Mucosa of rectum (tissue), 2 donors: ENCODE results near the gene WIPF2.

Experiments
- H3K27ac ChIP-seq, 2 donors: one replicate each; pipeline ENCODE4 v1.7.0; 2013; ENCODE audit warnings: inconsistent platforms in 2 of 2, low read depth in 2 of 2, low read length in 2 of 2
- H3K27me3 ChIP-seq, 2 donors: one replicate each; pipeline ENCODE4 v1.7.0; 2013; ENCODE audit warnings: low read length in 2 of 2; ENCODE audit not compliant: control insufficient read depth in 2 of 2, insufficient read depth in 2 of 2
- H3K36me3 ChIP-seq, 2 donors: one replicate each; pipeline ENCODE4 v1.7.0; 2013; ENCODE audit warnings: low read length in 2 of 2; ENCODE audit not compliant: control insufficient read depth in 2 of 2, insufficient read depth in 2 of 2
- H3K4me1 ChIP-seq, 2 donors: one replicate each; pipeline ENCODE4 v1.7.0; 2013; ENCODE audit warnings: low read length in 2 of 2, mild to moderate bottlenecking in 1 of 2; ENCODE audit not compliant: control insufficient read depth in 2 of 2, insufficient read depth in 2 of 2
- H3K4me3 ChIP-seq, 2 donors: one replicate each; pipeline ENCODE4 v1.7.0; 2013; ENCODE audit warnings: low read length in 2 of 2
- H3K9ac ChIP-seq, 2 donors: one replicate each; pipeline ENCODE4 v1.7.0; 2013; ENCODE audit warnings: low read length in 2 of 2, low read depth in 1 of 2, mild to moderate bottlenecking in 1 of 2
- H3K9me3 ChIP-seq, 2 donors: one replicate each; pipeline ENCODE4 v1.7.0; 2013; ENCODE audit warnings: low read length in 2 of 2; ENCODE audit not compliant: control insufficient read depth in 2 of 2
- donor health status: healthy.
- donor health status: Normal muscosa, but diverticular disease.

WIPF2 gene

DNA sequence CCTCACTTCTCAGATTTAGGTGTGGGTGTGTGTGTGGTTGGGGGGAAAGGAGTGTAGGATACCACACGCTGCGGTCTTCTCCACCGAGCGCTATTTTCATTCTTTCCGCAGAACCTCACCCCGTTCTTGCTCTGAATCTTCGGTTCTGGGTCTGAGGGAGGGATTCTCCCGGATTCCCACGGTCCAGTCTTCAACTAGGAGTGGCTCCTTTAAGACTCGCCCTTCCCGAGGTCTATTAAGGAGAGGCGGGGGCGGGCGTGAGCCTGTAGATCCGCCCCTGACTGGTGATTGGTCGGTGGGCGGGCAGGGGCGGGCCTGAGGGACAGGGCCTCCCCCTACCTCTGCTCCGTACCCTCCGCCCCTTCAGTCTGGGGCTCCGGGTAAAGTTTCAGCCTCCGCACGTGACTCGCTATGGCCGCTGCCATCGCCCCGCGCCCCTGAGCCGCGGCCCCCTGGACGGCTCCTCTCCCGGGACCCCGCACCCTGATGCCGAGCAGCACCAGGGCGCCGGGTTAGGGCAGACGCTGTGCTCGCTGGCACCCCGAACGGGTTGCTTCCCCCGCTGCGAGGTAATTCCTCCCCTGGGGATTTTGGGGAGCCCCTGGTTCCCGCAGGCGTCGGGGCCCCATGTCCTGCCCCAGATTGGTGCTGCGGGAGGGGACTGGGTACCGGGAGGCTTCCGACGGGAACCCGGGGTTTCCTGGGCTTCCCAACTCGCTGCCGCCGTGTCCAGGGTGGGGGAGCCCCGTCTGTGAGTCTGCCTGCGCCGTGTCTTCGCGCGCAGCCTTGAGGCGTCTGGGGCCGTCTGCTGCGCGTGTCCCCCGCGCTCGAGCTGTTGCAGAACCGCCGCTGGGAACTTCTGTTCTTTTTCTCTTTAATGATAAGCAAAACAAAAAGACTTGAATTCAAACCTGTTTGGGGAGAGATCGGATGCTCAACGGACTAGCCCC, 99.1 kb downstream of the WIPF2 start:
- H3K27me3 ChIP-seq, result no peaks in the 10 kb centered on the region
- H3K36me3 ChIP-seq, result no peaks in the 10 kb centered on the region
- H3K9ac ChIP-seq, result peak overlapping the region; percentile 80 to 81
- H3K27ac ChIP-seq, result peak overlapping the region; percentile 70 to 86
- H3K4me1 ChIP-seq, result peaks cover 55 to 68% of the 10 kb centered on the region in 2 donors
- H3K4me3 ChIP-seq, result peak overlapping the region; percentile 80 to 84
- no peaks in the 10 kb centered on the region for H3K9me3 ChIP-seq

DNA sequence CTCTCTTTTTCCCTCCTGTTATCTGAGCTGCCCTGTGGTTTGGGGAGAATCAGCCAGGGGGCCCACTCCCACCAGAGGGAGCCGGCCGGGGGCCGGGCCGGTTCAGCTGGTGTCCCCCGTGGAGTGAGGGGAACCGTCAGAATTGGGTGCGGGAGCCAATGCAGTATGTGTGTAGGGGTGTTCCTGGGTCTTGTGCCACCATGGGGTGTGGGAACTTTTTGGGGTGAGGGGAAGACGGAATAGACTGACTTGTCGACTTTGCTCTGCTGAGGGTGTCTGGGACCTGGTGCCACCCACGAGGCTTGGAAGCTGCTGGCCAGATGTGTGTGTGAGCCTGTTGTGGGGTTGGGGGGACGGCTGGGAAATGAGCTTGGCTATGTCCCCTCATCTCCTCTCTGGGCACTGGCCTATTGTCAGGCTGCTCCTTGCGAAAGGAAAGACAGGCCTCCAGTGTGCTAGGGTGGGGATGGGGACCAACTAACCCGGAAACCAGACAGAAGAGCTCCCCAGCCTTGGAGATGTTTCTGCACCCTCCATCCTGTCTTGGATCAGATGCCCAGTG, 99.8 kb downstream of the WIPF2 start:
- H3K4me3 ChIP-seq, result peak overlapping the region; percentile 80 to 84
- no peaks in the 10 kb centered on the region for H3K36me3 ChIP-seq
- H3K27me3 ChIP-seq, result no peaks in the 10 kb centered on the region
- peak overlapping the region; percentile 80 to 81 for H3K9ac ChIP-seq
- peak overlapping the region; percentile 70 to 86 for H3K27ac ChIP-seq
- H3K9me3 ChIP-seq, result no peaks in the 10 kb centered on the region
- H3K4me1 ChIP-seq, result peaks cover 61 to 75% of the 10 kb centered on the region in 2 donors

DNA sequence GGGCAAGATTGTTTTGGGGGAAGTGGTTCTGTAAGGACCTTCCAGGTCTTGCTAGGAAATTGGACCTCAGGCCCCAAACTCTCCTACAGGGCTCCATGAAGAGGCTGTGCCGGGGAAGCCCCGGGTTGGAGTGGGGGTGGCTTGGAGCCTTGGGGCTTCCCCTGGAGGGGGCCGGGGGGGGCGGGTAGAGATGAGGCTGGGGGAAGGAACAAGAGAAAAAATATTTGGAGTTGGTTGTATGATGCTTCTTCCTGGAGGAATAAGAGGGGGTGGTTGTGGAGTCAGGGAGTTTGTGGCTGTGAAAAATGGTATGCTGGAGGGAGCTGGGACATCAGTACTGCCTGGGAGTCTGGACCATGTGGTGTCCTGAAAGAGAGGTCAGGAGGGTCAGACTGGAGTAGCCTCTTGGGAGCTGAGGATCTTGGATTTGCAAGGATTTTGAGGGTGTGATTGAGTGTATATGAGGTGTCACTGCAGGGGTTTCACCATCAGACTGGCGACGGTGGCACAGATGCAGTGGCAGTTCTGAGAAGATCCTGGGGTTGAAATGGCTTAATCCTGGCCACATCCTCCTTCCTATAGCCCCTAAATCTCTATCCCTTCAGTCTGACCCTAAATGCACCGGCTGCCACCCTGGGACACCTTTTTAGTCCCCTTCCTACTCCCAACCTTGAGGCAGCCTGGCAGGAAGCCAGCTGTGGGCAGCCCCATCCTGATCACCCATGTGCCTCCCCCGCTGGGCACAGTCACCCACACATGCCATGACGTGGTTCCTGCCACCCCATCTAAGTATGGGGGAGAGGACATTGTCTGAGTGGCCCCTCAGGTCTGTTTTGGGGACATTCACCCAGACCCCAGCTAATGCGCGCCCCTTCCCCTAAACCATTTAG, 100.8 kb downstream of the WIPF2 start:
- Histone ChIP-seq H3K27me3 (no peaks in the 10 kb centered on the region), H3K36me3 (no peaks in the 10 kb centered on the region), H3K9ac (peak overlapping the region; percentile 38 to 52), H3K27ac (peak overlapping the region; percentile 71 to 84), H3K4me3 (peak overlapping the region; percentile 80 to 84), H3K9me3 (no peaks in the 10 kb centered on the region), H3K4me1 (peaks cover 66 to 81% of the 10 kb centered on the region in 2 donors)

DNA sequence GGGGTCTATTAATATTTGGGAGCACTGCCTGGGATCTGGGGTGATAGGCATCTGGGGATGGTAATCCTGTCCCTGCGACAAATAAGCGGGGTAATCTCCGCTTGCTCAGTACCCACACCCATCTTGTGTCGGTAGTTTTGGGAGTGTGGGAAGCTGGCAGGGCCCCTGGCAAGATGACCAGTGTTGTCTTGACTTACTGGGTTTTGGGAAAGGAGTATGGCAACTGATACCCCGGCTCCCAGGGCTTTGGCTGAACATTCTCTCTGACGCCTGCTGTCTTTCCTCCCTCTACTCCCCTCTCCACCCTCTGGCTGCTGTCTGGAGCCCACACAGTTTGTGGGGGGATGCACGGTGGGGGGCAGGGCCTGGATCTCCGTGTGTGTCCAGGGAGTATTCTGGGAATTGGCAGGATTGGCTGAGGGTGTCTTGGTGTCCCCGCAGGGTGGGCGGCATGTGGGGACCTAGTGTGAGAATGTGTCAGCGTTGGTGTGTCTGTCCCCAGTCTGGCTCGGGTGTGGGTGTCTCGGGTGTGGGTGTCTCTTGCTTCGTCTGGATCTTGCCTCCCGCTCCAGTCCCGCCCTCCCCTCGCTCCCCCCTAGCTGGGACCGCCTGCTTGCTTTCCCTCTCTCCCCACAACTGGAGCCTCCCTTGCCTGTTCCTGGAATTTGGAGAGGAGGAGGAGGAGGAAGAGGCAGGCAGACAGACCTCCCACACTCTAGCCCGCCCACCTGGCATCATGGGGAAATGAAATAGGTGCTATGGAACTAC, 101.8 kb downstream of the WIPF2 start:
- Histone ChIP-seq H3K9me3 (no peaks in the 10 kb centered on the region), H3K9ac (peak overlapping the region; percentile 38 to 52), H3K36me3 (no peaks in the 10 kb centered on the region), H3K27ac (peak overlapping the region; percentile 71 to 84), H3K4me3 (peak overlapping the region; percentile 44 to 76), H3K27me3 (no peaks in the 10 kb centered on the region), H3K4me1 (peaks cover 69 to 83% of the 10 kb centered on the region in 2 donors)

DNA sequence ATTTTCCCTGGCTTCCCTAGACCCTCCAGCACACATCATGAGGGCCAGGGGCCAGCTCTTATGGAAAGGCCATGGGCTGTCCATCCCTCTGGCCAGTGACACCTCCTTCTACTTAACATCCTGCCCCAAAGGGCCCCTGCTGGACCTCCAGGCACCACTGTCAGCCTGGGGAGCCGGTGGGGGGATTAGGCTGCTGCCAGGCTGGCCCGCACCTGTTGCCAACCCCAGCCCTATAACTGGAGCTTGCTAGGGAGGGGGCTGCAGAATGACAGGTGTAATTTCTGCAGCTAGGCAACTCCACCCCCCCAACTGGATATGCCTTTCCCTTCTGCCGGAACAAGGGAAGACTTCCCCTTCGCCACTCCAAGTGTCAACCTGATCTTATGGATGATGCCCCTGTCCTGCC, 102.4 kb downstream of the WIPF2 start:
- peak overlapping the region; percentile 71 to 84 for H3K27ac ChIP-seq
- no peaks in the 10 kb centered on the region for H3K36me3 ChIP-seq
- peak overlapping the region; percentile 51 to 76 for H3K4me3 ChIP-seq
- H3K9ac ChIP-seq, result peak overlapping the region; percentile 25 to 47
- H3K27me3 ChIP-seq, result no peaks in the 10 kb centered on the region
- H3K4me1 ChIP-seq, result peaks cover 70 to 83% of the 10 kb centered on the region in 2 donors
- no peaks in the 10 kb centered on the region for H3K9me3 ChIP-seq

DNA sequence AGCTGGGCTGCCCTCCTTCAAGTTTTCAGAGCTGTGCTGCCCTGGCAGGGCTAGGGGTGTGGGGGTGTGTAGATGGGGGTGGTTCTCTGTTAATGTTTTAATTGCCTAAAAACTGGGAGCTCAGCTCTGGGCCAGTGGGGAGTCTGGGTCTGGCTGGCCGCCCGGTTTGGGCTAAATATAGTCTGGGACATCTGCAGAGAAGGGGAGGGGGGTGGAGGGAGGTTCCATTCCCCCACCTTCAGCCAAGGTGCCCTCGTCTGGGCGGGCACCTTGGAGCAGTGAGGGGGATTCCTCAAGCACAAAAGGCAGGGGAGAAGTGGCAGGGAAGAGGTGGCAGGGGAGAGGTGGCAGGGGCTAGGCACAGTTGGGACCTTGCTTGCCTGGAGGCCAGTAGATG, 102.9 kb downstream of the WIPF2 start:
- H3K9ac ChIP-seq, result peak overlapping the region; percentile 25 to 76

DNA sequence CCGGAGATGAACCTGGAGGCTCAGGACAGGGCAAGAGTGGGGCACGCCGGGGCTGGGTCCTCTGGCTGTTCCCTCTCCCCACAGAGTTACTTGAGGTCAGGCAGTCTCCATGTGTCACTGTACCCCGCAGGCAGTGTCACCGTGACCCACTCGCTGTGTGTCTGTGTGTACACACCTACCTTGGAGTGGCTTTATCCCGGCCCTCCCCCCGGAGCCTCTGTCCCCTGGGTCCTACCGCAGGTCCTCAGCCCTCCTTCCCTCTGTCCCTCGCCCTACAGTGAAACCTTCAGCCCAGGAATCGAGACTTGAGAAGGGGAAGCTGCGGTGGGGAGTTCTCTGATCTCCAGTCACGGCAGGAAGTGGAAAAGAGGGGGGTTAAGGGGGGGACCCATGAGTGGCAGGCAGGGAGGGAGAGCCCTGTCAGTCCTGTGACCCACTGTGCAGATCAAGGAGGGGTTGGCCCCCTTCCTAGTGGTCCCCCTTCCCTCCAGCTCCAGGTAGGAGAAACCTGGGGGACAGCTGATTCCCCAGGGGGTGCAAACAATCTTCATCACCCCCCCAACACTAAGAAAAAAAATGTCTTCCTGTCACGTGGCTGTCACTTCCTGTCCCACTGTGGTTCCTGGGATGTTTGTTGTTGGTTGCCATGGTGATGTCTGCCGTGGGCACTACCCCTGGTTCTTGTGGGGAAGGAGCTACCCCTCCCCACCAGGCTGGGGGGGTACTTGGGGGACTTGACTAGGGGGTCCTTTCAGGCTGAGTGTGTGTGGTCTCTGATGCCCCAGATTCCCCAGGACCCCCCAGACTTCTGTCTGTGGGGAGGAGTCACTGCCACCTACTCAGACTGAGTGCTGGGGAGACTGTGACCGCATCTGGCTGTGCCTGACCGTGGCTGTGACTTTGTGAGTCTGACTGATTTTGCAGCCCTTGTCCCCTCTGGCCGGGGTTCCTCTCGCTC, 103.5 kb downstream of the WIPF2 start:
- peaks cover 70 to 84% of the 10 kb centered on the region in 2 donors for H3K4me1 ChIP-seq
- H3K9ac ChIP-seq, result peak overlapping the region; percentile 25 to 76
- peak overlapping the region; percentile 51 to 76 for H3K4me3 ChIP-seq

More for the DNA sequence above, 102.9 kb downstream of the WIPF2 start:
- peak overlapping the region; percentile 71 to 84 for H3K27ac ChIP-seq
- H3K4me3 ChIP-seq, result peak overlapping the region; percentile 51 to 76
- H3K36me3 ChIP-seq, result no peaks in the 10 kb centered on the region
- peaks cover 69 to 84% of the 10 kb centered on the region in 2 donors for H3K4me1 ChIP-seq
- H3K9me3 ChIP-seq, result no peaks in the 10 kb centered on the region
- H3K27me3 ChIP-seq, result no peaks in the 10 kb centered on the region

DNA sequence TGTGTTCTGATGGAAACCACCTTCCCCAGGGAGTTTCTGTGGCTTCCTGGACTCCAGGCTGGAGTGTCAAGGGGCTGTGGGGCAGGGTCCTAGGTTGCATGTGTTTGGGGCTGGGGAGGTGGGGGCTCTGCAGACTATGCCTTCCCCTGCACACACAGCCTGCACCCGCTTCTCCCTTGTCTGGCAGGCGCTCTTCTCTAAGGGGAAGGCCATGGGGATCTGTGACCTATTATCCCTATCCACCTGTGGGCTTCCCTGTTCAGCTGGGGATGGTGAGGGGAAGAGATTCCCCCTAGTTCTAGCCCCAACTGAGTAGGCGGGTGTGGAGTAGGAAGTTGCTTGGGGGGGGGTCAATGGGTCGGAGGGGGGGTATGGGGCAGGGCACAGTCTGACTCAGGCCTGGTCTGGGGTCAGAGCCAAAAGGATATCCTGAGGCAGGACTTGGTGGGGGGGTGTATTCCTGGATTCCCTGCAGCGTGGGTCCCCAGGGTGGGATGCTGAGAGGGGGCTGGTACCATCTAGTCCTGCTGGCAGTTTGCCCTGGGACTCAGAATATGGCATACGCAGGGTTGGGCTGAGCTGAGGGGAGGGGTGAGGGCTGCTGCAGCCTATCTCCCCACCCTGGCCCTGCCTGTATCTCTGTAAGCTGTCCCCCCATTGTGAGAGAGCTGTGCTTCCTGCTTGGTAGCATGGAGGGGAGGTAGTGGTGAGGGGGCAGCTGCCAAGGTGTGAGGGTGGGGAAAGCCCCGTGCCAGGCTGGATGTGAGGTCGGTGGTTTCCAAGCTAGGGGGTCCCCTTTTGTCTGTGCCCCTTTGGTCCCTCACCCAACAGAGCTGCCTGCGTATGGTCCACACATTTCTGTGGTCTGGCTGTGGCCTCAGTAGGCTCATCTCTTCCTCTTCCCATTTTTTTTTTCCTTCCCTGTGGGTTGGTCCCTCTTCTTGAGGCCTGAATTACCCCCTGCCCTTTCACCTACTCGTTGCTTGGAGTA, 104.6 kb downstream of the WIPF2 start:
- Histone ChIP-seq H3K36me3 (peaks cover 0 to 1% of the 10 kb centered on the region in 2 donors), H3K27me3 (no peaks in the 10 kb centered on the region), H3K4me1 (peaks cover 75 to 84% of the 10 kb centered on the region in 2 donors), H3K9ac (peak overlapping the region in 1 of 2 donors; percentile 9), H3K27ac (peak overlapping the region; percentile 71 to 84), H3K4me3 (peak overlapping the region in 1 of 2 donors; percentile 76), H3K9me3 (no peaks in the 10 kb centered on the region)

More for the DNA sequence above, 103.5 kb downstream of the WIPF2 start:
- no peaks in the 10 kb centered on the region for H3K9me3 ChIP-seq
- peak overlapping the region; percentile 71 to 84 for H3K27ac ChIP-seq
- H3K36me3 ChIP-seq, result no peaks in the 10 kb centered on the region
- H3K27me3 ChIP-seq, result no peaks in the 10 kb centered on the region
